H4 (cell line): ENCODE data around the gene SMC1B. TPM values are rescaled to one million over a fixed set of nuclear protein-coding genes. Genes with fewer than 3 reads are reported as not detected.
"Not testable (repeated sequence)": the region's sequence is repeated elsewhere in the genome, so short reads cannot be mapped to it uniquely, and the experiment has no call there.

ENCODE experiments used
- DNase-seq: peaks from one replicate; pipeline ENCODE4 v3.0.0-alpha.2; 2015; ENCODE audit warnings: low spot score
- total RNA-seq: library from RNA; depleted of rRNA; stranded (reverse); fragments of >200 nt; shearing (Covaris generic); gene quantifications from 2 replicates; pipeline ENCODE4 v1.2.3, GENCODE V29; 2014; rRNA removed

SMC1B gene
- total RNA-seq, 1 experiment from 2014 or later: not detected

DNA sequence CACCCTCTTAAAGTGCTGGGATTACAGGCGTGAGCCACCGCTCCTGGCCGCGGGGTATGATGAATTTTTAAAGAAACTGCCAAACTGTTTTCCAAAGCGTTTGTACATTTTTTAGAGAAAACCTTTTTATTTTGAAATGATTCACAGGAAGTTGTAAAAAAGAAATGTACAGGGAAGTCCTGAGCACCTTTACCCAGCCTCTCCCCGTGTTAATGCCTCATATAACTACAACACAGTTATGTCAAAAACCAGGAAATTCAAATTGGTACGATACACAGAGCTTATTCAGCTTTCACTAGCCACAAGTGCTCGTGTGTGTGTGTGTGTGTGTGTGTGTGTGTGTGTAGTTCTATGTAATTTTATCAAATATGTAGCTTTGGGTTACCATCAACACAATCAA is 110.6 kb downstream of the SMC1B start:
- DNase-seq: no peak

DNA sequence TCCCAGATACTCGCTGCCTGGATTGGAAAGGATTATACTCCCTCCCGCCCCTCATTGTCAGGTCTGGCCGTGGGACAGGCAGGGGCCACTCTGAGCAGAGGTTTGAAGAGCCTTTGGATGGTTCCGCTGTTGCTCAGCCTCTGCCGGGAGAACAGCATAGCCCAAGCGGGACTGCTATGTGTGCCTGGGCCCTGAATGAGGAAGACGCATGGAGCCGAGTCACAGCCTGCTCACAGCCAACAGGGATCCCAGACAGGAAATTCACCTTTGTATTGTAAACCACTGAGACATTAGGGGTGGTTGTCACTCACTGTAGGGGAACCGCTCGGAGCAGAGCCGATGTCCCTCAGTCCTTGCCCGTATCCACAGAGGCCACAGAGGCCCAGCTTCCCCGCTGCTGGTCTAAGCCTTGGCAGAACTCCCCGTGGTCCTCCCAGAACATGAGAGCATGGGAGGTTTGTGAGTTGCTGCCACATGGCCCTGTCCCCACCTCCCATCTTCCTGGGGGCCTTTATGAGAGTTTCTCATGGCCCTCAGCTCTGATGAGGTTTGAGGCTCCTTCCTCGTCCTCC is 114.4 kb downstream of the SMC1B start:
- no peak for DNase-seq

DNA sequence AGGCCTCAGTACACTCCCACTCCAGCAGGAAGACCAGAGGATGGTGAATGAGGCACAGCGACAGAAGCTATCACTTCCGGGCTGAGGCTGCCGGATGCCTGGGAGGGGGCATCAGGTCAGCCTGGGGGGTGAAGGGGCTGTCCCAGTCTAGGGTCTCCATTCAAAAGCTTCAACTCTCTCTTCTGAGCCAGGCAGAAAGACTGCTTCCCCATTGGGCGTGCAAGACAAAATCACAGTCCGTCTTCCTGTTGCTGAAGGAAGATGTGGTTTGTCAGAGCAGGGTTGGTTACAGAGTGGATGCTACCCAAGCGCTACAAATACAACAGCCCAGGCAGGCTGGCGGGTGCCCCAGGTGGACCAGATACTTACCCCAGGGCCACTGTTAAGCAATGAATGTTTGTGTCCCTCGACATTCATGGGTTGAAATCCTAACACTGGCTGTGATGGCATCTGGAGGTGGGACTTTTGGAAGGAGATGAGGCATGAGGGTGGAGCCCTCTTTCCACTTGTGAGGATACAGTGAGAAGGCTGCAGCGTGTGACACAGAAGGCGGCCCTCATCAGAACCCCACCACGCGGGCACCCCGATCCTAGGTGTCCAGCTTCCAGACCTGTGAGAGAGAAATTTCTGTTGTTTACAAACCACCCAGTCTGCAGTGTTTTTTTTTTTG is 116.6 kb downstream of the SMC1B start:
- no peak for DNase-seq

DNA sequence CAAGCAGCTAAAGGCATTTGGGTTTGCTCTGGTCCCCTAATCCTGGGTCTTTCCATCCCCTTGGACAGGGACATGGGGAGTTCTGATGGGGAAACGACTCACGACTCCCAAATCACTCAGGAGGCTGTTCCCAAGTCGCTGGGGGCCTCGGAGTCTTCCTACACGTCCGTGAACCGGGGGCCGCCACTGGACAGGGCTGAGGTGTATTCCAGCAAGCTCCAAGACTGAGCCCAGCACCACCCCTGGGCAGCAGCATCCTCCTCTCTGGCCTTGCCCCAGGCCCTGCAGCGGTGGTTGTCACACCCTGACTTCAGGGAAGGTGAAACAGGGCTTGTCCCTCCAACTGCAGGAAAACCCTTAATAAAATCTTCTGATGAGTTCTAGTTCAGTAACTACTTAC is 117.9 kb downstream of the SMC1B start:
- no peak for DNase-seq

DNA sequence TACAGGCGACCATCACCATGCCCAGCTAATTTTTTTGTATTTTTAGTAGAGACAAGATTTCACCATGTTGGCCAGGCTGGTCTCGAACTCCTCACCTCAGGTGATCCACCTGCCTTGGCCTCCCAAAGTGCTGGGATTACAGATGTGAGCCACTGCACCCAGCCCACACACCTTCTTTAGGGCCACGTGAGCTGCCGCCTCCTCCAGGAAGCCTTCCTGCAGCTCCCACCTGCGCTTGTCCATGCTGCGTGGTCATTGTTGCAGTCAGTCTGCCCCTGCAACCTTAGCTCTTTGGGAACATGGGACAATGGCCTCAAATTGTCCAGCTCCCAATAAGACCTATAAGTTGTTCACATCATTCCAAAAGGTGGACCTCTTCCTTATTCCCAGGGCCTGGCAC is 118.4 kb downstream of the SMC1B start:
- not testable (repeated sequence) for DNase-seq

Other genes starting within 250 kb of the SMC1B start
- gene NUP50, start 249.7 kb downstream of the SMC1B start, total RNA-seq: 32.1 and 34.6 TPM in 2 replicates
- 76.7 and 97.2 TPM in 2 replicates for gene KIAA0930, start 172.7 kb downstream of the SMC1B start, total RNA-seq
- gene UPK3A, start 128.7 kb downstream of the SMC1B start, total RNA-seq: not detected in 2 replicates
- gene FAM118A, start 103.7 kb downstream of the SMC1B start, total RNA-seq: 6.5 and 9.4 TPM in 2 replicates
- gene RIBC2, start 94 bp upstream of the SMC1B start, total RNA-seq: not detected in 2 replicates
- 0.37 and 1.0 TPM in 2 replicates for gene FBLN1, start 89.3 kb upstream of the SMC1B start, total RNA-seq